HepG2 (cell line): Measurements from ENCODE around the gene TBCEL. TPM values are rescaled to one million over a fixed set of nuclear protein-coding genes. Genes with fewer than 3 reads are reported as not detected.

Source experiments
- ATAC-seq: fragments of 200-7000 bp; cut with Tn5 transposase; 3 replicates; pipeline ENCODE4 v1.9.1; 2020; ENCODE audit warnings: mild to moderate bottlenecking, moderate library complexity
- BruUV-seq: library from RNA; stranded (reverse); fragments of 400-500 nt; replicated peaks from 2 replicates; lab custom pipeline; 2021; lab: Mats Ljungman, UMichigan
- CTCF ChIA-PET: fragments of 300-600 bp; formaldehyde crosslinking; extraction: SDS; loops from one replicate; lab custom pipeline; 2021; ENCODE audit warnings: low total read pairs, inconsistent platforms, low intra/inter-chr PET ratio; lab: Yijun Ruan, JAX
- POLR2A ChIA-PET: fragments of 350-600 bp; sonication (Branson Sonifier 250); formaldehyde crosslinking; loops from one replicate; lab custom pipeline; 2020; ENCODE audit warnings: antibody characterized with exemption, inconsistent platforms; lab: Yijun Ruan, JAX
- DNase-seq: peaks from one replicate; pipeline ENCODE4 v3.0.0-alpha.2; 2015; ENCODE audit warnings: low spot score
- FAIRE-seq: peaks from 3 replicates; lab custom pipeline; 2011; peaks lifted over from hg19 to GRCh38; lab: Jason Lieb, UNC
- H2AFZ ChIP-seq: one replicate; pipeline ENCODE4 v1.6.1; 2011; ENCODE audit warnings: low read length, inconsistent platforms
- H3K27ac ChIP-seq: fragments of 300-600 bp; 3 replicates; pipeline ENCODE4 v1.8.0; 2011; ENCODE audit warnings: mixed run types, mild to moderate bottlenecking, mixed read lengths, low read length, inconsistent platforms; ENCODE audit not compliant: insufficient read depth; ENCODE audit errors: extremely low read length
- H3K27me3 ChIP-seq, 2 experiments: fragments of 200-600 bp in 1 of 2; 2 replicates in 1 of 2; 3 replicates in 1 of 2; pipeline versions ENCODE4 v1.6.0 to v1.8.0; 2011; ENCODE audit warnings: low read length in 2 of 2, mild to moderate bottlenecking in 2 of 2, moderate library complexity in 2 of 2, inconsistent platforms in 1 of 2; ENCODE audit not compliant: insufficient read depth in 2 of 2, control insufficient read depth in 1 of 2
- H3K36me3 ChIP-seq, 2 experiments: fragments of 200-600 bp in 1 of 2; replicated peaks in 1 of 2; 2 replicates in 1 of 2; 3 replicates in 1 of 2; pipeline versions ENCODE4 v1.5.1 to v1.8.0; 2011; ENCODE audit warnings: low read length in 2 of 2, inconsistent platforms in 1 of 2; ENCODE audit not compliant: insufficient read depth in 2 of 2, control insufficient read depth in 1 of 2
- H3K4me1 ChIP-seq: 2 replicates; pipeline ENCODE4 v1.5.1; 2012; ENCODE audit warnings: low read length, inconsistent platforms; ENCODE audit not compliant: insufficient read depth
- H3K4me2 ChIP-seq: 2 replicates; pipeline ENCODE4 v1.6.0; 2011; ENCODE audit warnings: low read depth, low read length, inconsistent platforms
- H3K4me3 ChIP-seq, 3 experiments: fragments of 200-600 bp in 1 of 3; sonication (generic), shearing (Covaris generic) in 1 of 3; replicated peaks in 1 of 3; 2 replicates each; pipeline ENCODE4 v1.5.1; 2011 to 2016; ENCODE audit warnings: low read length in 3 of 3, inconsistent platforms in 2 of 3, low read depth in 2 of 3, mild to moderate bottlenecking in 2 of 3, control low read depth in 1 of 3, mixed read lengths in 1 of 3; ENCODE audit not compliant: insufficient read depth in 1 of 3
- H3K79me2 ChIP-seq: one replicate; pipeline ENCODE4 v1.6.1; 2011; ENCODE audit warnings: low read length, inconsistent platforms; ENCODE audit not compliant: insufficient read depth
- H3K9ac ChIP-seq: 2 replicates; pipeline ENCODE4 v1.6.0; 2011; ENCODE audit warnings: mild to moderate bottlenecking, low read depth, low read length, inconsistent platforms; ENCODE audit not compliant: insufficient read depth
- H3K9me3 ChIP-seq: 2 replicates; pipeline ENCODE4 v1.5.1; 2012; ENCODE audit warnings: mild to moderate bottlenecking, low read length
- H4K20me1 ChIP-seq: 2 replicates; pipeline ENCODE4 v1.6.0; 2011; ENCODE audit warnings: inconsistent platforms, mild to moderate bottlenecking, low read length, moderate library complexity; ENCODE audit not compliant: insufficient read depth
- AHR ChIP-seq: IDR thresholded peaks from 2 replicates; pipeline ENCODE4 v1.6.1; 2018; ENCODE audit warnings: missing genetic modification reagents, missing compliant biosample characterization
- ELF1 ChIP-seq: sonication (generic); formaldehyde crosslinking; IDR thresholded peaks from 2 replicates; pipeline ENCODE4 v1.4.0; 2020; ENCODE audit warnings: missing genetic modification reagents
- EZH2 ChIP-seq: conservative IDR thresholded peaks from 2 replicates; pipeline ENCODE4 v1.6.1; 2012; ENCODE audit warnings: mild to moderate bottlenecking, low read depth, low read length, moderate library complexity
- GABPB1 ChIP-seq: IDR thresholded peaks from 2 replicates; pipeline ENCODE4 v1.6.1; 2016; ENCODE audit warnings: mild to moderate bottlenecking, missing genetic modification reagents, moderate library complexity, missing compliant biosample characterization
- HCFC1 ChIP-seq: fragments of 150-350 bp; IDR thresholded peaks from 2 replicates; pipeline ENCODE4 v1.6.1; 2014; ENCODE audit warnings: low read depth, low read length
- HOXA9 ChIP-seq: sonication (generic); formaldehyde crosslinking; IDR thresholded peaks from 2 replicates; pipeline ENCODE4 v1.8.1; 2022; ENCODE audit warnings: missing genetic modification reagents, mild to moderate bottlenecking, moderate library complexity, borderline replicate concordance
- KLF6 ChIP-seq: IDR thresholded peaks from 2 replicates; pipeline ENCODE4 v1.8.0; 2016; ENCODE audit warnings: missing biosample characterization, missing genetic modification reagents
- MED8 ChIP-seq: sonication (generic); formaldehyde crosslinking; IDR thresholded peaks from 2 replicates; pipeline ENCODE4 v1.8.1; 2023; ENCODE audit warnings: mild to moderate bottlenecking, missing genetic modification reagents; ENCODE audit not compliant: insufficient replicate concordance
- RORA ChIP-seq: sonication (generic); formaldehyde crosslinking; IDR thresholded peaks from 2 replicates; pipeline ENCODE4 v1.5.0; 2020; ENCODE audit warnings: mild to moderate bottlenecking, missing genetic modification reagents, moderate library complexity
- SRSF9 ChIP-seq: fragments of 200-400 bp; formaldehyde crosslinking; IDR thresholded peaks from 2 replicates; pipeline ENCODE4 v1.6.1; 2018; ENCODE audit warnings: borderline replicate concordance, mild to moderate bottlenecking, low read depth, low read length; ENCODE audit not compliant: insufficient read depth, poor library complexity, severe bottlenecking
- ZNF446 ChIP-seq: sonication (generic); formaldehyde crosslinking; IDR thresholded peaks from 2 replicates; pipeline ENCODE4 v1.5.0; 2020; ENCODE audit warnings: mild to moderate bottlenecking, missing genetic modification reagents
- ZNF652 ChIP-seq: IDR thresholded peaks from 2 replicates; pipeline ENCODE4 v1.6.1; 2016; ENCODE audit warnings: low read depth, borderline replicate concordance
- ZNF766 ChIP-seq: sonication (generic); formaldehyde crosslinking; IDR thresholded peaks from 2 replicates; pipeline ENCODE4 v1.5.0; 2020; ENCODE audit warnings: missing genetic modification reagents, borderline replicate concordance
- WGBS: methylation state at CpG from one replicate; pipeline ENCODE4 v1.1.6; 2017; ENCODE audit warnings: low lambda C conversion rate; 5-methylcytosine and 5-hydroxymethylcytosine counted together
- in situ Hi-C: cut with HindIII; loops from 2 replicates; pipeline ENCODE4 v1.10.0; 2017; ENCODE audit warnings: low pct_unique_long_range_greater_than_20kb; ENCODE audit not compliant: extremely low pct_ligation_motif_present
- intact Hi-C: fragments of 100-400 bp; cut with micrococcal nuclease; formaldehyde crosslinking; loops from one replicate; pipeline ENCODE4 v1.10.0; 2022; ENCODE audit not compliant: unreplicated experiment
- polyA plus RNA-seq, 8 experiments: library from polyadenylated mRNA; depleted of rRNA in 3 of 8; stranded (reverse) in 7 of 8; unstranded in 1 of 8; fragments of >200 nt; fragmentation: Illumina TruSeq in 4 of 8; extraction: Trizol in 4 of 8; gene quantifications; 2 replicates each; pipeline versions ENCODE4 v1.2.1 to v1.2.3, GENCODE V29; 2011 to 2016; ENCODE audit warnings: low read depth in 4 of 8, missing spikeins in 1 of 8, mixed read lengths in 1 of 8; ENCODE audit not compliant: insufficient read depth in 1 of 8
- total RNA-seq, 5 experiments: library from RNA; depleted of rRNA; stranded (reverse); fragments of >200 nt; fragmentation: Illumina TruSeq; extraction: Trizol; gene quantifications; 2 replicates each; pipeline ENCODE4 v1.2.3, GENCODE V29; 2016; ENCODE audit warnings: low read depth in 1 of 5

Gene TBCEL
- total and polyA plus RNA-seq, 2 of the 13 experiments (the other 11 are each of a cell fraction or from before 2014, with no cell fraction given) = 6.1 to 12.5 TPM

- no peak overlapping the region for H3K4me3 ChIP-seq
- no peaks in the 10 kb centered on the region for H3K9me3 ChIP-seq
- H3K9ac ChIP-seq = no peak overlapping the region
- no peak overlapping the region for H3K4me2 ChIP-seq
- DNase-seq (no peak), FAIRE-seq (no peak), ATAC-seq (no peak)
- CTCF ChIA-PET = no interaction called here
- intact Hi-C loops = no loop called here
- peaks cover 0 to 30% of the 10 kb centered on the region in 2 experiments; a peak in 4 of 5 replicates for H3K27me3 ChIP-seq
- H3K36me3 ChIP-seq = no peaks in the 10 kb centered on the region
- no peaks in the 10 kb centered on the region for H3K4me1 ChIP-seq
- H2AFZ ChIP-seq = no peak overlapping the region
- H3K79me2 ChIP-seq = no peaks in the 10 kb centered on the region
- no peak overlapping the region for H3K27ac ChIP-seq
- in situ Hi-C loops = no loop called here
- BruUV-seq = no TSS peak
- POLR2A ChIA-PET = no interaction called here
- no peaks in the 10 kb centered on the region for H4K20me1 ChIP-seq
- TF ChIP-seq GABPB1 = no peak
- no peak for TF ChIP-seq HCFC1
- TF ChIP-seq ZNF652 (CRISPR knock-in tag) = no peak
- no peak for TF ChIP-seq KLF6 (CRISPR knock-in tag)
- TF ChIP-seq EZH2 = no peak
- TF ChIP-seq MED8 (CRISPR knock-in tag) = no peak
- TF ChIP-seq SRSF9 = no peak
- TF ChIP-seq HOXA9 (CRISPR knock-in tag) = no peak
- WGBS = 25% methylated on average over 9 of the region's 9 CpGs
These were observed 49.4 kb upstream of the TBCEL start for GRCh38 chr11:120974466-120974865.

GRCh38 chr11:120974965-120975364, 48.9 kb upstream of the TBCEL start:
- Histone ChIP-seq H3K9me3 (no peaks in the 10 kb centered on the region), H3K4me2 (no peak overlapping the region), H2AFZ (no peak overlapping the region), H3K27me3 (peaks cover 0 to 29% of the 10 kb centered on the region in 2 experiments; a peak in 4 of 5 replicates)
- ChIA-PET CTCF (no interaction called here), POLR2A (no interaction called here)
- no TSS peak for BruUV-seq
- no peak for DNase-seq
- TF ChIP-seq RORA (CRISPR knock-in tag) (no peak), ZNF446 (CRISPR knock-in tag) (no peak), AHR (no peak), ELF1 (no peak), ZNF766 (CRISPR knock-in tag) (no peak)
- TF ChIP-seq, all 625 proteins: peak for 0
- no peaks in the 10 kb centered on the region for H4K20me1 ChIP-seq
- H3K9ac ChIP-seq = no peak overlapping the region
- ATAC-seq (no peak), FAIRE-seq (no peak)
- in situ Hi-C loops (no loop called here), intact Hi-C loops (no loop called here)
- H3K27ac ChIP-seq = no peak overlapping the region
- no peaks in the 10 kb centered on the region for H3K79me2 ChIP-seq
- 6% methylated on average over 3 of the region's 4 CpGs for WGBS
- no peaks in the 10 kb centered on the region for H3K36me3 ChIP-seq
- H3K4me3 ChIP-seq = no peak overlapping the region
- no peaks in the 10 kb centered on the region for H3K4me1 ChIP-seq
